Measurements from ENCODE around the gene TMEM225B.
"Not testable (repeated sequence)": the region's sequence is repeated elsewhere in the genome, so short reads cannot be mapped to it uniquely, and the experiment has no call there.

Gene TMEM225B

GRCh38 chr7:99579956-99580777 is 17.9 kb upstream of the TMEM225B start:
- peak; percentile 49 for DNase-seq

- not testable (repeated sequence) for DNase-seq
These were observed 17.2 kb upstream of the TMEM225B start for GRCh38 chr7:99580778-99581332.

- DNase-seq, result no peak
These were observed 9.2 kb upstream of the TMEM225B start for GRCh38 chr7:99588868-99589267.

- no peak for DNase-seq
These were observed 2.9 kb upstream of the TMEM225B start for GRCh38 chr7:99594948-99595745.

GRCh38 chr7:99596408-99596955 is 1.6 kb upstream of the TMEM225B start:
- DNase-seq, result no peak

GRCh38 chr7:99599836-99600235 is 1.8 kb downstream of the TMEM225B start:
- no peak for DNase-seq

- DNase-seq, result no peak
These were observed 3.7 kb downstream of the TMEM225B start for GRCh38 chr7:99601656-99602310.

- DNase-seq, result no peak
These were observed 7.5 kb downstream of the TMEM225B start for GRCh38 chr7:99605527-99605926.

- DNase-seq, result no peak
These were observed 8.5 kb downstream of the TMEM225B start for GRCh38 chr7:99606531-99606930.

- no peak for DNase-seq
These were observed 9.5 kb downstream of the TMEM225B start for GRCh38 chr7:99607548-99607947.

GRCh38 chr7:99614495-99614894 is 16.4 kb downstream of the TMEM225B start:
- DNase-seq, result no peak

GRCh38 chr7:99615989-99616358 is 17.9 kb downstream of the TMEM225B start:
- DNase-seq, result no peak

GRCh38 chr7:99616359-99617191 is 18.5 kb downstream of the TMEM225B start, which contains the start of gene ZSCAN25:
TSS of gene ZSCAN25 (plus strand) at chr7:99616946. CDS start at chr7:99619607, 2,661 bp downstream.
- peak; percentile 92 for DNase-seq

GRCh38 chr7:99617192-99617781 is 19.2 kb downstream of the TMEM225B start:
- no peak for DNase-seq

GRCh38 chr7:99618726-99619125 is 20.7 kb downstream of the TMEM225B start:
- peak; percentile 73 for DNase-seq

- no peak for DNase-seq
These were observed 21.6 kb downstream of the TMEM225B start for GRCh38 chr7:99619571-99620130.

GRCh38 chr7:99621271-99621670 is 23.2 kb downstream of the TMEM225B start:
- DNase-seq, result no peak

GRCh38 chr7:99622596-99622995 is 24.5 kb downstream of the TMEM225B start:
- no peak for DNase-seq

- no peak for DNase-seq
These were observed 25.1 kb downstream of the TMEM225B start for GRCh38 chr7:99623091-99623693.

- DNase-seq, result no peak
These were observed 25.8 kb downstream of the TMEM225B start for GRCh38 chr7:99623702-99624447.

Data from fibroblast of skin of back (primary cell).